CD4-positive, alpha-beta T cell treated with Interleukin-21 for 1 hour (primary cell): ENCODE data around the gene PCOLCE2.

Experiments used
- DNase-seq: peaks from one replicate; pipeline ENCODE4 v3.0.0-alpha.2; 2020

Gene PCOLCE2

GRCh38 chr3:142808103-142808917 lies 80.6 kb downstream of the PCOLCE2 start:
- DNase-seq = no peak

GRCh38 chr3:142802891-142803290 lies 86.0 kb downstream of the PCOLCE2 start:
- no peak for DNase-seq

- no peak for DNase-seq
Measured at GRCh38 chr3:142801746-142802145, 87.1 kb downstream of the PCOLCE2 start.

- no peak for DNase-seq
Measured at GRCh38 chr3:142796823-142797222, 92.1 kb downstream of the PCOLCE2 start.

- no peak for DNase-seq
Measured at GRCh38 chr3:142795332-142795731, 93.6 kb downstream of the PCOLCE2 start.

- DNase-seq = no peak
Measured at GRCh38 chr3:142794508-142794907, 94.4 kb downstream of the PCOLCE2 start.

GRCh38 chr3:142787719-142788118 lies 101.2 kb downstream of the PCOLCE2 start:
- no peak for DNase-seq

- no peak for DNase-seq
Measured at GRCh38 chr3:142785996-142786395, 102.9 kb downstream of the PCOLCE2 start.

GRCh38 chr3:142784228-142784627 lies 104.7 kb downstream of the PCOLCE2 start:
- no peak for DNase-seq

GRCh38 chr3:142782616-142783015 lies 106.3 kb downstream of the PCOLCE2 start:
- DNase-seq = no peak

- DNase-seq = no peak
Measured at GRCh38 chr3:142779591-142779990, 109.3 kb downstream of the PCOLCE2 start.

- no peak for DNase-seq
Measured at GRCh38 chr3:142778541-142778940, 110.3 kb downstream of the PCOLCE2 start.

- no peak for DNase-seq
Measured at GRCh38 chr3:142777927-142778326, 111.0 kb downstream of the PCOLCE2 start.

- no peak for DNase-seq
Measured at GRCh38 chr3:142768338-142768737, 120.5 kb downstream of the PCOLCE2 start.
